Activated CD8-positive, alpha-beta memory T cell treated with anti-CD3 and anti-CD28 coated beads, Interleukin-2, amount 50 U/mL, for 48 hours (primary cell): ENCODE results near the gene LAMA2.

Experiments
- DNase-seq: peaks from one replicate; pipeline ENCODE4 v3.0.0-alpha.2; 2020

The LAMA2 gene

DNA sequence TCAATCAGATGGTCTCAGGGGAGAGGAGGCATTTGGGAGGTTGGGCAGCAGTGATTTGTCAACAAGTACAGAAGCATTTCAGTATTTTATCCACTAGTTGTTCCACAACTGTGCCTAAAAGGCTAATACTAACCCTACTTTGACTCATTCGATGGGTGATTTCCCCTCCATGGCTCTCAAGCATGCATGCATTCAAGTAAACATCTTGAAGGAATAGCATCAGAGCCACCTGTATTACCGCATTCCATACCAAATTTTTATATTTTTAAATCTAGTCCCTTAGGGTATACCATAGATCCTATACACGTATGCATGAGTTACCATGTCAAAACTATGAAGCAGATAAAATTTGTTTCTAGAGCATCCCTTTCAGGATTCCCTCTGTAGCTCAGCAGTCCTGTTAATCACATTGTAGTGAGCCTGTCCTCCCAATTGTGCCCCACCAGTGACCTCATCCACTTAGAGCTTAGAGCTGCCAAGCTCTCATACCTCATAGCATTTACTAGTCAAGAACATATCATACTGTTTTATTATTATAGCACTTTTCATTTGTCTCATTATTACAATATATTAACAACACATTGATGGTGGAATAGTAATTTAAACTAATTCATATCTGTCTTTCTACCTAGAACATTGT lies 213.8 kb downstream of the LAMA2 start:
- DNase-seq: no peak

DNA sequence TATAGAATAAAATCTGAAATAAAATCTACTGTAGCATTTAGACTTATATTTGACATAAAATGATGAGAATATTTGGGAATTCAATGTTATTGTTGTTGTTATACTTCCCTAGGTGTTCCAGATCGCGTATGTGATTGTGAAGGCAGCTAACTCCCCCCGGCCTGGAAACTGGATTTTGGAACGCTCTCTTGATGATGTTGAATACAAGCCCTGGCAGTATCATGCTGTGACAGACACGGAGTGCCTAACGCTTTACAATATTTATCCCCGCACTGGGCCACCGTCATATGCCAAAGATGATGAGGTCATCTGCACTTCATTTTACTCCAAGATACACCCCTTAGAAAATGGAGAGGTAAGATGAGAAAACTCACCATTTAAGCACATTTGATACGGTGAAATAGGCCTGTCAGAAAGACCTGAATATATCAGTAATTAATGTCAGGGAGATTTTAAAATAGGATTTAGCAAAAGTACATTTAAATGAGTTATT lies 215.2 kb downstream of the LAMA2 start:
- no peak for DNase-seq

DNA sequence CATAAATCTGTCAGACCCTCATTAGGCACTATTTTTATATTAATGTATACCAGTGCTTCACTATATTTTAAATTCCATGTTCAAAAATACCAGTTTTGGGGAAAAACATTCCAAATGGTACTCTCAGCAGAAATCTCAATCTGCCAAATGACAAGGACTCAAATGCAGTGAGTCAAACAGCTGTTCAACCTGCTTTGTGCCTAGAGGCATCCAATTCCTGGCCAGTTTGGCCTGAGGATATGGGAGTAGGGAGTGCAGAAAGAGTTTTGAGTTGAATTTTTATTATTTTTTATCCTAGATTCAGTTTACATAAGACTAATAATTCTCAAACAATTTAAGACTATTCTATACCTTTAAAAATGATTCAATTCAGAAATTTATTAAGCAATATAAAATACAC lies 216.8 kb downstream of the LAMA2 start:
- no peak for DNase-seq

DNA sequence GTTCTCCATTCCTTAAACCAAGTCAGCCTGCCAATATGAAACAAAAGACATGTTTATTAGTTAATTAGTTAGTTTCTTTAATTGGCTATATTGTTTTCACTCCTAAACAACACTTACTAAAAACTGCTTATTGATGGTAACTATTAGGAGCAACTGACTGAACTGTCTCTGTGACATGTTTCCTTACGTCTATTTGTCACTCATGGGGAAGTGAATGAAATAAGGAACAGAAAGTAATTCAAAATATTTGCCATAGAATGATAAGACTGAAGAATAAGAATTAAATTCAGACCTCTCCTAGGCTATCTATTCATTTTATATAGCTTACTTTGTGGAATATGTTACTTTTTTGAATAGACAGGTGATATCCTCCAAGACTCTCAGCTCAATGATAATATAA lies 217.2 kb downstream of the LAMA2 start:
- no peak for DNase-seq

DNA sequence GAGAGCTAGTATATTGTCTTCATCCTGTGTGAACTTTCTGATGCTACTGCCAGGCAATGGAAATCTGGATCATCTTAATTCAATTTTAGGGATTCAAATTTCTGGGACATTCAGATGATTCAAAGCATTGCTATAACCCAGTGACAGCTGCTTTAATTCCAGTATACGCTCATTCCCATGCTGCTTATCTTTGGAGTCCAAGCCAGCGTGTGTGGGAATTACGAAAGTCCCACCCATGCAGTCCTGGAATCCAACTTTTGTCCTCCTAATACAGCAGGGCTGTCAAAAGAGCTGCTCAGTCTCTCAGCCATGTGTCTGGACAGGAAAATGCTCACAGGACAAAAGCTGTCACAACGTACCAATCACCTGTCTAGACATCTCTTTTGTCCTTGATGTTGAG lies 219.8 kb downstream of the LAMA2 start:
- no peak for DNase-seq

DNA sequence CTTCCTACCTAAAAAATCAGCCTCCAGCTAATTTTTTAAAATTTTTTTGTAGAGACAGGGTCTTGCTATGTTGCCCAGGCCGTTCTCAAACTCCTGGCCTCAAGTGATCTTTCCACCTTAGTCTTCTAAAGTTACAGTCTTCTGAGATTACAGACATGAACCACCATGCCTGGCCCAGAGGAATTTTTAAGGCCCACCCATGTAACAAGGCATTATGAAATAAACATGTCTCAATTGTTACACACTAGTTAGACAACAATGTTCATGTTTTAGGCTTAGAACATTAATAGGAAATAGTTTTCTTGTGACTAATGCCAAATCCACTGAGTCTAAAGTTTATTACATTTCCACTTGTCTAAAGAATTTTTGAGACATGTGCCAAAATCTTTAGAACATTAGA lies 221.2 kb downstream of the LAMA2 start:
- no peak for DNase-seq

DNA sequence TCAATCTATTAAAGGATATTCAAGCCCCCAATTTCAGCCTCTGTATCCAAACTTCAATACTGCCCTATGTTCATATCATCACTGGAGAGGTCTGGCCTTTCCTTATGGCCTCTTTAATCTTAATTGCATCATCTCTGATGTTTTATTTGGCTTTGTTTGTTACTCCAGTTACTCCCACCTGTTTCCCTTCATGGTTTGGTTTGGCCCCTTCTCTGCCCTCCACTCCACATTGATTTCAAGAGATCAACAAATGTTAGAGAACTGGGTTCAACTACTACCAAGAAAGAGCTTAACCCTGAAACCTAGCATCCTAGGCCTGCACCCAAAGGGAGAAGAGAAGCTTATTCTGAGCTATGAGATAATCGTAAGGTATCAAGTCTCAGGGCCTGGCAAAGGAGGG lies 221.6 kb downstream of the LAMA2 start:
- no peak for DNase-seq

DNA sequence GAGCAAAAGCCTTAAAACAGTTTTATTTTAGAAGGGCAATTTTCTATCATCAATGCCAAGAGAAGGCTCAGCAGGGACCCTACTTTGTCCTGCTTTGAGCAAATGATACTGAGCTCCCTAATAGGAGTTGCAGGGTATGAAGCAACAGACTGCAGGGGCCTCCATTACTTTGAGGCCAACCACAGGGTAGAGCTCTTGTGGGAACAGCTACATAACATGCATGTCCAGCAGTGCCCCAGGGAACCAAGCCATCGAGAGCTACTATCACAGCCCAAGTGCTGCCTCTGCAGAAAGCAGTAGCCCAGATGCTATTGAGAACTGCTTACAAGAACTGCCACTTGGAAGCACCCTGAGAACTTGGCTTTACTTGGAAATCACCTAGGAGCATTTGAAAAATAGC lies 222.1 kb downstream of the LAMA2 start:
- no peak for DNase-seq

DNA sequence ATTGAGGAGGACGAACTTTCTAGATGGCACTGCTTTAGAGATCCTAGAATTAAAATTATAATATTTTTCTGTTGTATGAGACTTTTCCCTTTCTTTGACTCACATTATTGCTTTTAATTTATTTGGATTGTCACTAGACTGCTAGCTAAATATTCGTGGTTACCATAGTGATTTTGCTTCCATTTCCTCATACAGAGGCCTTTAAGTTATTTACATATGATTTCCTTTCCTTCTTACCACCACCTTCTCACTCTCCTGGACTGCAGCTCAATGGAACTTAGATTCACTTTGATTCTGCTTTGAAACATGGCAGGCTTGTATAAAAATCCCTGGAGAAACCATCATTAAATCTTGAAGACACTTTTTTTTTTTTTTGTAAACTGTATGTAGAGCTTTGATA lies 222.9 kb downstream of the LAMA2 start:
- no peak for DNase-seq

DNA sequence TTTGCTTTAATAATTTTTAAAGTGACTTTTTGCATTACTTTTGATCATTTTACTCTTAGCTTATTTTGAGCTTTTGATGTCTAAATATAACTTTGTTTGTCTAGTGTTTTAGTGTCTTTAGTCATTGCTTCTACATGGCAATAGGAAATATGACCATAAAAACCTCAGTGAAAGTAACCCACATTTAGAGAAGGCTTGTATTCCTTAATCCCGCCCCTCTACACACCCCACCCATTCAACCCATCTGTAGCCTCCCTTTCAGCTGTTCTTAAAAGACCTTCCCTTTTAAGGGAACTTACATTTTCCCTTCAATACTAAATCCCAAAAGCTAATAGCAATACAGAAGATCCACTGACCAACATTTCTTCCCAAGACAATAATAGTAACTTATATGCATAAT lies 225.4 kb downstream of the LAMA2 start:
- no peak for DNase-seq

DNA sequence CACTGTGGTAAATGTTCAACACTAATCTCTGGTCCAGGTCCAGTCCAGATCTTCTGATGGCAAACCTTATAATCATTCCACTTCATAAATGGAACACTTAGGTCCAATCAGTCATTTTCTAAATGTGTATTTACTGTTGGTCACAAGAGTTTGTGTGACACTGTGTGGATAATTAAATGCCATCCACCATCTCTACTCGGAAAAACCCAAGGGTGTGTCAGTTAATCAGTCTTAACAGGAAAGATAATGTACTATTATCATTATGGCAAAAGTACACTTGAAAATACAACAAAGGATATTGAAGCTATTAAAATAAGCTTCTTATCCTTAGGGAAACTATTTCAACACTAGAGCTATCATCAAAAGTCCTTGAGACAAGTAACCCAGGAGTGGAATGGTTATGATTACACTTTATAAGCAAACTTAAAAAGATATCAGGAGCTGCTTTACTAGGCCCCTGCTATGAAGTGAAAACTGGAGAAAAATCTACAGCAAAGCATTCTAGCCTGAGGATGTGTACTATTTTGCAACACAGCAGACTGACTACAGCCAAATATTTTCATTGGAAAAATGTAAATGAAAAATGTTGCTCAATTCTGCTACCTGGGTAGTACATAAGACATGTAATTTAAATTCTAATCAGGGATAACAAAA lies 227.9 kb downstream of the LAMA2 start:
- DNase-seq: no peak

DNA sequence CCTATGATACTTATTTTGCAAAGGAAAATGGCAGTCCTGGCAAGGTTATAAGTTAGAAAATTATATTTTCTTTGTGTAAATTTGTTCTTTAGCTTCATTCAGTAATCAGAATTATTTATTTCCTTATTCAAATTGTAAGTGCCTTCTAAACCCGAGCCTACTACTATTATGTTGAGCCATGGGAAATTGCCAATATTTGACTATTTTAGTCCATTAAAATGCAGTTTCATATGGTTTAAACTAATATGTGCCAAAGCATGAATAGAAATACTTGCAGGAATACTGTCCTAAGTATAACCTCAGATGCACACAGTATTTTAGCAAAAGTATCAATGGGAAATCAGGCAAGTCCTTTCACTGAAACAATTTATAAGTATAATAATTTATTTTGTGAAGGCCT lies 228.4 kb downstream of the LAMA2 start:
- no peak for DNase-seq

DNA sequence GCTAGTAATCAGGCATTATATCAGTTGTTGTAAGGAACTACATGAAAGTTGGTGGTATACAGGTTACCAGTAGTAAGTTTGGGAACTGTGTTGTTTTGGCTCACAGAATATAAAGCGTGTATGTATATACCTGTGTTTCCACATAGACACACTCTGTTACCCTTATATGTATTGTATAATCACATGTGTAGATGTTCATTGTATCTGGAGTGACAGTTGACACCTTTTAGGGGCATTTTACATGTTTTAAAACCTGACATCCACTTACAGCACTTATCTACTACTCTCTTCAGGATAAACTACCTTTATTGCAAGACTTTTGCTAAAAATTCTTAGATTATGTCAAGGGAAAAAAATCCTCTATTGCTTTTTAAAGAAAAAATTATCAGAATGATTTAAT lies 228.9 kb downstream of the LAMA2 start:
- no peak for DNase-seq

DNA sequence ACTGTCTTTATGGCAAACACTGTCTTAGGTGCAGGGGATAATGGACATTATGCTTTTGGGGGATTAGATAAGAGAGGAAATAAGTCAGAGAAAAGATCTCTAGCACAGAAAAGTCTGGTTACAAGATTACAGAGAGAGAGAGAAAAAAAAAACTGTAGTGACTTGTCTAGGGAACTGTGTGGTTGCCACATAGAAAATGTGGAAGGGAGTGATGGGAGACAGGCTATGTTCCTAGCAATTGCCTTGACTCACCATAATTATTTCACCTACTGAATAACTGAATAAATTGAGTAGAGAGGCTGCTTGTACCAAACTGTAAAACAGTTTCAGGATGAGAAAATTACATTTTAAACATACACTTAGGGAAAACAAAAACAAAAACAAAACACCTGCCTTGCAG lies 229.7 kb downstream of the LAMA2 start:
- DNase-seq: no peak

DNA sequence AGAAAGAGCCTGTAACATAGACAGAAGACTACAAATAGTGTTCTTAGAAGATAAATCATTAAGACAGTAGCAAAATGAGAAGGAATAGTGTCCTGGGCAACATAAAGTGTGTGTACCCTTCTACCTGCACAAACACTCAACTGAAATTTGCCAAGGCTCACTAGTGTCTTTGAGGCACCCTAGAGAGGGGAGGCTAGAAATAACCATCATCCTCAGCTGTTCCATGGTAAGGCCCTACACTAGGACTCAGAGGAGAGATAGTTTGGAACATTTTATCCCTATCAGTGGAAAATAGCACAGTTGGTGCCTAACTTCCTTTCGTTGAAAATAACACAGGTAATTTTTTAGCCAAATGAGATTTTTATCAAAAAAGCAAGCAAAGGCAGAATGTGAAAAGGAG lies 230.7 kb downstream of the LAMA2 start:
- no peak for DNase-seq

DNA sequence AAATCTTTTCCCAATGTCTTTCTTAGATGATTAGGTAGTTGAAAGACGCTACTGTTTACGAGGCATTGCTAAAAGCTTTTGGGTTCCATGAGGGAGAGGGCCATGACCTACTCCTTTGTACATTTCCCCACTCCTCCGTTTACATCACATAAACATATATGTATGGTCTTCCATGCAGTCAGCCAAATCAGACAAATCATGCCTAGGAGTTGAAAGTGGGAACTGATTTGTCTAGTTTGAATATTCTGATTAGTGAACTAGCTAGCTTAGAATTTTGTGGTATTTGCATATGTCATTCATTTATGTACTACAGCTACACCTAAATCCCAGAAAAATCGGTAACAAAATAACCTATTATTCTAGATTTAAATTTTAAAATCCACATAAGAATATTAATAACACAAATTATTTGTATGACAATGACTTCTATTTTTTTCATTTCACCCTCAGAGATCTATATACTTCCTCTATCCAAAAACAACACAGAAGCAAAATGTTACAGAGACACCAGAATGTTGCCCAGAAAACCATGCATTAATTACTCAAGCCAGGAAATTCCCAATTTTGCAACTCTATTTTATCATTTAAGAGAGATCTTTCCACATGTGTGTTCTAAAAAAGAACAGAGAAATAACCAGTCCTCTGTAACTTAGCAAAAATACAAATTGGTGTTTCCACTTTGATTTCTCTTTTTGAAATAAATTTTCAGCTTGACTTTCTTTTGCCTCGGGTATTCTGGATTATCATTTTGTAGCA lies 231.9 kb downstream of the LAMA2 start:
- DNase-seq: no peak

DNA sequence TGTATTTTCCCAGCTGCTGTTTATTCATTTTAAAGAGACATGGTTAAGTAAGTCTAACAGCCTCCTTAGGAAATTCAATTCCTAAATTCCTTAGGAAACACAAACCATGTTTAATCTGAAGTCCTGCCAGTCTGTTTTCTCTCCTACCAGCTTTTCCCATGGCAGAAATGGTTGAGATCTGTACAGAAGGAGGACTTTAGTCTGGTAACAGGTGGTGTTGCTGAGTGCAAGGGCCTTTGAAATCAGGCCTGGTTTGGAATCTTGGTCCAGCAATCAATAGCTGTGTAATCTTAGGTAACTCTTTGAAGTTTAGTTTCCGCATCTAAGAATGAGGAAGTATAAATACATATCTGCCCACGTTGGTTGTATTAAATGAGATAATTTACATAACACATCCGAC lies 232.5 kb downstream of the LAMA2 start:
- DNase-seq: no peak

DNA sequence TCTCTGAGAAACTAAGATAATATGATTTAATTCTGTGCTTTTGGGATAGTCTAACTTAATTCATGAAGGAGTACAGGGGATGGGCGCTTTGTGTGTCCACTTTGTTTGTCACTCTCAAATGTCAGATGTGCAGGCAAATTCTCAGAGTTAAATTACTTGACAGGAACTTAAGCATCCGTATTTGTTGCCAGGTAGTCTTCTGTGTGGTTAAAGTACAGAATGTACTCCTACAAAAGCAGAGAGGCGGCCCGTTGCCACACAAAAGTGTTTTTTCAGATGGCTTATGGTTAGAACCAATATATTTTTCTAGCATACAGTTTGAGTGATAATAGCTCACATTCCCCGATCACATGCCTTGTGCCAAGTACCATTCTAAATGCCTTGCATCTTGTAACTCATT lies 234.4 kb downstream of the LAMA2 start:
- no peak for DNase-seq

DNA sequence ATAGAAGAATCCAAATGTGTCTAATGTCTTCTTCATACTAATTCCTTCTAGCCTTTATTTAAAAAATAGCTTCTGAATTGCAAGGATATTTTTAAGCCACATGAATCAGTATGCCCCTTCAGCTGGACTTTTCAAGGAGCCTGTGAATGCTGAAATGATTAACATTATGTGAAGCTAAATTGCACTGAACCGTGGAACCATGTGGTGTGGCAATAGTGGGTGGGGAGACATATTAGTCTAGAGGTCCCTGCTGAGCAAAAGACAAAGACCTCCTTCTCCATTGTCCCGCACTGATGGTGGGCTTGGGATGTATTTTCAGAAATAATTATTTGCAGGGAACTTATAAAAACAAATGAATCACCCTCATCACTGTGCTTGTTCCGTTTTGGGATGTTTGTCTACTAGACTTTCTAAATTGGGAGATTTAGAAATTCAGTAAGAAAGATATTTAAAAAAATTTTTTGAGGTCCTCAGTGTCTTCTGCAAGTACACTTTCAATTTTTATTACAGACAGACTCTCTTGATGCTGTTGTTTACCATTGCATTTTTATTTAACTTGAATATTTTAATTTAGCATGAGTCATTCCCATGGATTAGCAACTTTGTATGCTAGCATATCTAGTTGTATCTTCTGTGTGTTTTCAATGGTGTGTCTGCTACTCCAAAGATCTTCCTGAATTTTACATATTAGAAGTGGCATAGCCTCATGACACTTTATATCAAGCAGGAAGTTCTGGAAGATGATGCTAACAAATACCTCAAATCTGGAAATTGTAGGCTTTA lies 238.1 kb downstream of the LAMA2 start:
- DNase-seq: no peak

DNA sequence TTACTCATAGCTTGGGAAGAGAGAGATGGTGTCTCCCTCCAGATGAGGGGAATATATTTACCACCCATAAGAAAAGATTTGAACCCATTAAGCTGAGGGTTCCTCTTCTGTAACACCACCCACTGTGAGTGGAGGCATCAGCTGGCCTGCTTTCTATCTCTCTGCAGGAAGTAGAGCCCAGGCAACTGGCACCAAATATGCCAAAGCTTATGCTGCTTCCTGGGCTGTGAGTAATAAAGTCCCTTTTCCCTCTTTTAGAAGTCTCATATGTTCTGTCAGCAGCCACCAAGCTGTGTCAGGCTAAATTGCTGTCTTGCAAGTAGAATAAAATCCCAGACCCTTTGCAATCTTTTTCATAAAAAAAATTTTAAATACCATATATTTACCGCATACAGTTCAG lies 241.4 kb downstream of the LAMA2 start:
- DNase-seq: no peak

DNA sequence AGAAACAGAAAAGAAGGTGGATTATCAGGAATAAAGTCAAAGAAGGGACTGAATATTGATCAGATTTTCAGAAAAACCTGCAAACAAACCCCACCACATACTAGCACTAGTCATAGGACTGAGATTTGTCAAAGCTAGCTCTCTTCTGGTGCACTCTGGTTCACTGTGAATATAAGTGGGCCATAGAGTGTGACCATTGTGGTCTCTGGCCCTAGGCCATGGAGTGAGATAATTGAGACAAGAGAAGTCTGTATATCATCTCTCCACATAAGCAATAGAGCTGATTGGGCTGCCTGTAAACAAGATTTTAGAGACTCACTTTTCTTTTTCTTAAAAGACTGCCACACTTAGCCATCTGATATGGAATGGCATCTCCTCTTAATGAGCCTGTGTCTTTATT lies 247.2 kb downstream of the LAMA2 start:
- DNase-seq: no peak

DNA sequence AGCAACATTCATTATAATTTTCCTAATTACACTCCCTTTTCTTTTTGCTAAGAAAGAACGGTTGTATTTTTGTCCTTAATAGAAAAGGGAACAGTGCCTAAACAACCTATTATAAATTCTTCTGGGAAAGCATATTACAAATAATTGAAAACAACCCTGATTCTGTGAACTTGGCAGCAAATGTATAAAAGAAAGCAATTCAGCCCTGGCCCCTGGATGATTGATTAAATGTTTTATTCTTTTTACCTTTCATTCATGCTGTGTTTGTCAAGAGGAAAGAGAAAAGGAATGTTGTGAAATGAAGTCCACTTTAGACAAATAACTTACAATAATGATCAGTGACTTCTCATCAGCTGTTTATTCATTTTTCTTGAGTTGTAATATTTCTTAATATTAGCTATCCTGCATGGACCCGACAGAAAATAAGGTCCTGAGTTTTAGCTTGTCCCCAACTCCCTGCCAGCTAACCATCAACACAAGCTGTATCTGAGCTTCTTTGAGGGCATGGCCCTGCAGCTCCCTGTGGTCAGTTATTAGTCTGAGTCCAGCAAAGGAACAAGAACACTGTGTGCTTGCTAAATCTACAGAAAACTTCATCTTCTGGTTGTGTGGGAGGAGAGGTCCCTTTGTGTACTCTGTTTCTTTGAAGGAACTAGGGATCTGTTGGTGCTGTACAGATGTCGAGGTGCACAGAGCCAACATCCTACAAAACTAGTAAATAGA lies 248.2 kb downstream of the LAMA2 start:
- DNase-seq: no peak

DNA sequence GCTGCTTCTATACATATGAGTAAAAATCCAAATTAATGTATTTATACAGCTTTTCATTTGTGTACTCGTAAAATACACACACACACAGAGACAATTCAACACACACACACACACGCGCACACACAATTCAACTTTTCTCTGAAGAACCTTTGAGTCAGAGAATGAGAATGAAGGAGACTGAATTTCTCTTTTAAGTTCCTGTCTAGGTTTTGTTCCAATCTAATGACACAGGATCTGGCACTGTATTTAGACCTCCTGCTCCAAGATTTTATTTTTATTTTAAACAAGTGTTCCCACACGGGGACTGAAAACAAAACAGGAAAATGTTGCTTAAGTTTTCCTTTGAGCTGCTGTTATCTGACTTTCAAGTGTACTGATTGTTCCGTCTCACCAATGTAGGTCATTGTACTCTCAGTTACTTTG lies 250.8 kb downstream of the LAMA2 start:
- DNase-seq: no peak
